Activated CD4-positive, alpha-beta T cell treated with anti-CD3 and anti-CD28 coated beads, Interleukin-2, amount 10 ng/mL, durations not matched to agents 7 days and 5 days (primary cell): Measurements from ENCODE around the gene BSG. TPM values are rescaled to one million over a fixed set of nuclear protein-coding genes. Genes with fewer than 3 reads are reported as not detected.
"Not testable (repeated sequence)": the region's sequence is repeated elsewhere in the genome, so short reads cannot be mapped to it uniquely, and the experiment has no call there.

ENCODE experiments used
- CTCF ChIA-PET: fragments of 350-600 bp; sonication (Branson Sonifier 250); formaldehyde crosslinking; loops from one replicate; lab custom pipeline; 2021; ENCODE audit warnings: antibody characterized with exemption; lab: Charles Lee
- POLR2A ChIA-PET: fragments of 350-600 bp; sonication (Branson Sonifier 250); formaldehyde crosslinking; loops from one replicate; lab custom pipeline; 2021; ENCODE audit warnings: antibody characterized with exemption; lab: Charles Lee
- DNase-seq: peaks from one replicate; pipeline ENCODE4 v3.0.0-alpha.2; 2020
- H3K27ac Mint-ChIP-seq: one replicate; pipeline ENCODE4 v1.8.0; 2021; ENCODE audit warnings: mild to moderate bottlenecking, moderate library complexity, mixed read lengths
- H3K27me3 Mint-ChIP-seq: one replicate; pipeline ENCODE4 v1.8.0; 2021; ENCODE audit warnings: mixed read lengths
- H3K36me3 Mint-ChIP-seq: one replicate; pipeline ENCODE4 v1.8.0; 2021; ENCODE audit warnings: low read depth, mixed read lengths
- H3K4me1 Mint-ChIP-seq: one replicate; pipeline ENCODE4 v1.8.0; 2021; ENCODE audit warnings: mixed read lengths
- H3K4me3 Mint-ChIP-seq: one replicate; pipeline ENCODE4 v1.8.0; 2021; ENCODE audit warnings: mild to moderate bottlenecking, moderate library complexity, mixed read lengths
- H3K9me3 Mint-ChIP-seq: one replicate; pipeline ENCODE4 v1.8.0; 2021; ENCODE audit warnings: mixed read lengths
- total RNA-seq, 2 experiments: library from RNA; stranded (reverse); gene quantifications; one replicate each; pipeline ENCODE4 v1.2.3, GENCODE V29; 2021

BSG gene
- total RNA-seq, 2 experiments from 2014 or later = 233 TPM

- H3K27me3 Mint-ChIP-seq = peaks cover 9% of the 10 kb centered on the region
- no peaks in the 10 kb centered on the region for H3K4me1 Mint-ChIP-seq
- ChIA-PET CTCF (interaction anchor here (0.6 to 1.2 kb wide), 4 partner anchors 9 to 1435 kb away, joined by 3 to 5 read pairs (median 3); no protein-coding TSS in a partner anchor), POLR2A (no interaction called here)
- H3K4me3 Mint-ChIP-seq = no peak overlapping the region
- DNase-seq = no peak
- H3K27ac Mint-ChIP-seq = no peak overlapping the region
- no peaks in the 10 kb centered on the region for H3K9me3 Mint-ChIP-seq
- no peaks in the 10 kb centered on the region for H3K36me3 Mint-ChIP-seq
Measured at GRCh38 chr19:597406-598315, 25.3 kb downstream of the BSG start.

- H3K36me3 Mint-ChIP-seq = no peaks in the 10 kb centered on the region
- POLR2A ChIA-PET = no interaction called here
- CTCF ChIA-PET = interaction anchor here (0.6 kb wide), 1 partner anchor 10 kb away, joined by 3 read pairs; no protein-coding TSS in a partner anchor
Measured at GRCh38 chr19:601310-601709, 28.9 kb downstream of the BSG start.

GRCh38 chr19:601790-602189 lies 29.4 kb downstream of the BSG start:
- H3K36me3 Mint-ChIP-seq = no peaks in the 10 kb centered on the region
- CTCF ChIA-PET = interaction anchor here (0.6 kb wide), 1 partner anchor 10 kb away, joined by 3 read pairs; no protein-coding TSS in a partner anchor
- H3K4me3 Mint-ChIP-seq = no peak overlapping the region
- H3K9me3 Mint-ChIP-seq = no peaks in the 10 kb centered on the region
- no peaks in the 10 kb centered on the region for H3K4me1 Mint-ChIP-seq
- H3K27me3 Mint-ChIP-seq = no peaks in the 10 kb centered on the region
- H3K27ac Mint-ChIP-seq = no peak overlapping the region
- no peak for DNase-seq
- POLR2A ChIA-PET = no interaction called here

More at GRCh38 chr19:601310-601709, 28.9 kb downstream of the BSG start:
- Mint-ChIP-seq H3K27ac (no peak overlapping the region), H3K9me3 (no peaks in the 10 kb centered on the region), H3K27me3 (no peaks in the 10 kb centered on the region), H3K4me3 (no peak overlapping the region), H3K4me1 (no peaks in the 10 kb centered on the region)
- DNase-seq = no peak

DNA sequence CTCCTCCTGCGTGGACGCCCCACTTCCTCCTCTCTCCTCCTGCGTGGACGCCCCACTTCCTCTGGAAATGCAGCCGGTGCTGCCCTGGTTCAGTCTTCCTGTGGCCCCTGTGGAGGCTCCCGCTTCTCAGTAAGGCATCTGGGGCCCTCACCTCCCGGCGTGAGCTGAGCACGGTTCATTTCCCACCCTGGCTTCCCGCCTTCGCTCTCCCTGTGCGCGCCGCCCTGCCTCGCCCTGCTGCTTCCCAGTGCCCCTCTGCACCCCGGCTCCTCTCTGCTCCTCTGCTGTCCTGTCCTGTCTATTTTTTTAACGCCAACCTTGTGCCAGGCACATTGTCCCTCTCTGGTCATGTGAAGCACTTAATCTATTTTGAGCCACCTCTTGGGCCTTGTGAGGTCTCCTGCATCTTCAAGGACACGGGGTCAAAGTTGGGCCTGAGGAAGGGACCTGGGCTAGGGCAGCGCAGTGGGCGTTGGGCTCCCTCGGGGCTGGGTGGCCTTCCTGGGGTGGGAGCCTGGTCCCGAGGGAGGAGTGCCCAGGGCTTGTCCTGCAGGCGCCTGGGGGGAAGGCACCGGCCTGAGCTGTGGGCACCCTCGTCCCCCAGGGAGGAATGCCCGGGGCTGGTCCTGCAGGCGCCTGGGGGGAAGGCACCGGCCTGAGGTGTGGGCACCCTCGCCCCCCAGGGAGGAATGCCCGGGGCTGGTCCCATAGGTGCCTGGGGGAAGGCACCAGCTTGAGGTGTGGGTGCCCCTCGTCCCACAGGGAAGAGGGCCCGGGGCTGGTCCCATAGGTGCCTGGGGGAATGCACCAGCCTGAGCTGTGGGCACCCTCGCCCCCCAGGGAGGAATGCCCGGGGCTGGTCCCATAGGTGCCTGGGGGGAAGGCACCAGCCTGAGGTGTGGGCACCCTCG lies 30.2 kb downstream of the BSG start:
- ChIA-PET CTCF (no interaction called here), POLR2A (no interaction called here)
- Mint-ChIP-seq H3K4me3 (no peak overlapping the region), H3K4me1 (no peaks in the 10 kb centered on the region), H3K27ac (no peak overlapping the region), H3K9me3 (no peaks in the 10 kb centered on the region), H3K27me3 (no peaks in the 10 kb centered on the region), H3K36me3 (no peaks in the 10 kb centered on the region)
- no peak for DNase-seq

DNA sequence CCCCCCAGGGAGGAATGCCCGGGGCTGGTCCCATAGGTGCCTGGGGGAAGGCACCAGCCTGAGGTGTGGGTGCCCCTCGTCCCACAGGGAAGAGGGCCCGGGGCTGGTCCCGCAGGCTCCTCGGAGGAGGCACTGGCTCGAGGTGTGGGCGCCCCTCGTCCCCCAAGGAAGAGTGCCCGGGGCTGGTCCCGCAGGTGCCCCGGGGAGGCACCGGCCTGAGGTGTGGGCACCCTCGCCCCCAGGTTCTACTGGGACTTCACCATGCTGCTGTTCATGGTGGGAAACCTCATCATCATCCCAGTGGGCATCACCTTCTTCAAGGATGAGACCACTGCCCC lies 30.9 kb downstream of the BSG start:
- H3K4me3 Mint-ChIP-seq, H3K27me3 Mint-ChIP-seq, H3K4me1 Mint-ChIP-seq, CTCF ChIA-PET, H3K27ac Mint-ChIP-seq, H3K36me3 Mint-ChIP-seq, H3K9me3 Mint-ChIP-seq, POLR2A ChIA-PET, DNase-seq: not testable (repeated sequence)

GRCh38 chr19:603779-604178 lies 31.4 kb downstream of the BSG start:
- H3K27me3 Mint-ChIP-seq, DNase-seq, POLR2A ChIA-PET, H3K27ac Mint-ChIP-seq, H3K4me3 Mint-ChIP-seq, H3K9me3 Mint-ChIP-seq, H3K36me3 Mint-ChIP-seq, CTCF ChIA-PET, H3K4me1 Mint-ChIP-seq: not testable (repeated sequence)

GRCh38 chr19:604355-604754 lies 32.0 kb downstream of the BSG start:
- H3K36me3 Mint-ChIP-seq = no peaks in the 10 kb centered on the region
- ChIA-PET CTCF (interaction anchor here (0.6 kb wide), 1 partner anchor 29 kb away, joined by 4 read pairs; the partner anchor contains the start of gene POLRMT), POLR2A (no interaction called here)
- H3K9me3 Mint-ChIP-seq = no peaks in the 10 kb centered on the region
- peak; percentile 44 for DNase-seq
- peaks cover under 1% of the 10 kb centered on the region for H3K4me1 Mint-ChIP-seq
- H3K4me3 Mint-ChIP-seq = no peak overlapping the region
- no peak overlapping the region for H3K27ac Mint-ChIP-seq
- no peaks in the 10 kb centered on the region for H3K27me3 Mint-ChIP-seq

DNA sequence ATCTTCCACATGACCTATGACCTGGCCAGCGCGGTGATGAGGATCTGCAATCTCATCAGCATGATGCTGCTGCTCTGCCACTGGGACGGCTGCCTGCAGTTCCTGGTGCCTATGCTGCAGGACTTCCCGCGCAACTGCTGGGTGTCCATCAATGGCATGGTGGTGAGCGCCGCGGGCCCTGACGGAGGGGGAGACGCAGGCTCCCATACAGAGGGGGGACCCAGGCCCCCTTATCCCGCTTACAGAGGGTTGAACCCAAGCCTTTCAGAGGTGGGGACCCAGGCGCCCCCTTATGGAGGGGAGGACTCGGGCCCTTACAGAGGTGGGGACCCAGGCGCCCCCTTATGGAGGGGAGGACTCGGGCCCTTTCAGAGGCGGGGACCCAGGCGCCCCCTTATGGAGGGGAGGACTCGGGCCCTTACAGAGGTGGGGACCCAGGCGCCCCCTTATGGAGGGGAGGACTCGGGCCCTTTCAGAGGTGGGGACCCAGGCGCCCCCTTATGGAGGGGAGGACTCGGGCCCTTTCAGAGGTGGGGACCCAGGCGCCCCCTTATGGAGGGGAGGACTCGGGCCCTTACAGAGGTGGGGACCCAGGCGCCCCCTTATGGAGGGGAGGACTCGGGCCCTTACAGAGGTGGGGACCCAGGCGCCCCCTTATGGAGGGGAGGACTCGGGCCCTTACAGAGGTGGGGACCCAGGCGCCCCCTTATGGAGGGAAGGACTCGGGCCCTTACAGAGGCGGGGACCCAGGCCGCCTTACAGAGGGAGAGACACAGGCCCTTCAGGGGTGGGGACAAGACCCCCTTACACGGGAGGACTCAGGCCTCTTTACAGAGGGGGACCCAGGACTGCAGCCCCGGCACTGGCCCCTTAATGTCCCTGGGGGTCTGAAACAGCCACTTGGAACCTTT lies 32.9 kb downstream of the BSG start:
- H3K4me1 Mint-ChIP-seq, H3K4me3 Mint-ChIP-seq, H3K27ac Mint-ChIP-seq: not testable (repeated sequence)

DNA sequence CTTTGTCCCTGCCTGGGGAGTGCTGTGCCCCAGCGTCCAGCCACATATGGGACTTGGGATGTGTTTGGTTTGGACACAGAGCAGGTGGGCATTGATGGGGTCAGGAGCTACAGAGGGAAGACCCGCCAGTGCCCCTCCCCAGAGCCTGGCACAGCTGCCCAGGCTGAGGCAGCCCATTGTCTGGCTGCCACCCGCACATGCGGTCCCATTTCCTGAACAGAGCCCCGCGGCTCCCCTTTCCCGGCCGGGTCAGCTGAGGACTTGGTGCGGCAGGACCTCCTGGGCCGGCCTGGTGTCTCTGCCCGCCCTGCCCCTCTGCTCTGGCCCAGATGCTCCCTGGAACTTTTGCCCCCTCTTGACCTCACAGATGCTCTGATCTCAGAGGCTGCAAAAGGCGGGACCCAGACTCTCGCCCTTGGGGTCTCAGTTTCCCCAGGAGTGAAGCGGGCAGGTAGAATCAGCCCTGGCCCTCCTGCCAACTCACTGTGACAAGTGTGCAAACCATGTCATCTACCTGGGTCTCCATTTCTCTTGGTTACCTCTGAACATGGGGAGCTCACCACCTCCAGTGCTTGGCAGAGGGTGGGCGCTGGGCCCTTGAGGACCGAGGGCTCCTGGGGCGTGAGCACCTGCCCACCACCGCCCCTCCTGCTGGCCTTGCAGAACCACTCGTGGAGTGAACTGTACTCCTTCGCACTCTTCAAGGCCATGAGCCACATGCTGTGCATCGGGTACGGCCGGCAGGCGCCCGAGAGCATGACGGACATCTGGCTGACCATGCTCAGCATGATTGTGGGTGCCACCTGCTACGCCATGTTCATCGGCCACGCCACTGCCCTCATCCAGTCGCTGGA lies 35.1 kb downstream of the BSG start:
- CTCF ChIA-PET = interaction anchor here (0.9 kb wide), 1 partner anchor 10 kb away, joined by 3 read pairs; no protein-coding TSS in a partner anchor
- peaks cover 16% of the 10 kb centered on the region for H3K4me1 Mint-ChIP-seq

More for the DNA sequence above, 32.9 kb downstream of the BSG start:
- H3K36me3 Mint-ChIP-seq, H3K9me3 Mint-ChIP-seq, H3K27me3 Mint-ChIP-seq, POLR2A ChIA-PET, DNase-seq: not testable (repeated sequence)
- CTCF ChIA-PET = interaction anchor here (0.6 kb wide), 1 partner anchor 55 kb away, joined by 3 read pairs; no protein-coding TSS in a partner anchor

GRCh38 chr19:608155-609003 lies 36.0 kb downstream of the BSG start:
- Mint-ChIP-seq H3K36me3 (peaks cover 1% of the 10 kb centered on the region), H3K27ac (no peak overlapping the region)

More for the DNA sequence above, 35.1 kb downstream of the BSG start:
- H3K27ac Mint-ChIP-seq = no peak overlapping the region
- POLR2A ChIA-PET = no interaction called here
- H3K4me3 Mint-ChIP-seq = no peak overlapping the region
- H3K36me3 Mint-ChIP-seq = peaks cover 1% of the 10 kb centered on the region
- DNase-seq = no peak
- no peaks in the 10 kb centered on the region for H3K27me3 Mint-ChIP-seq
- H3K9me3 Mint-ChIP-seq = no peaks in the 10 kb centered on the region

GRCh38 chr19:609004-609346 lies 36.6 kb downstream of the BSG start:
- Mint-ChIP-seq H3K36me3 (peaks cover 1% of the 10 kb centered on the region), H3K9me3 (no peaks in the 10 kb centered on the region), H3K4me1 (peaks cover 18% of the 10 kb centered on the region), H3K27ac (no peak overlapping the region), H3K27me3 (no peaks in the 10 kb centered on the region), H3K4me3 (no peak overlapping the region)
- ChIA-PET POLR2A (no interaction called here), CTCF (no interaction called here)
- no peak for DNase-seq

More at GRCh38 chr19:608155-609003, 36.0 kb downstream of the BSG start:
- no peaks in the 10 kb centered on the region for H3K9me3 Mint-ChIP-seq
- H3K27me3 Mint-ChIP-seq = no peaks in the 10 kb centered on the region
- ChIA-PET POLR2A (no interaction called here), CTCF (no interaction called here)
- no peak for DNase-seq
- H3K4me3 Mint-ChIP-seq = no peak overlapping the region
- H3K4me1 Mint-ChIP-seq = peaks cover 18% of the 10 kb centered on the region
